A673 (cell line): Measurements from ENCODE around the gene NUBPL. TPM values are rescaled to one million over a fixed set of nuclear protein-coding genes. Genes with fewer than 3 reads are reported as not detected.

Experiments used
- BruUV-seq: library from RNA; stranded (reverse); fragments of 400-500 nt; replicated peaks from 2 replicates; lab custom pipeline; 2021; lab: Mats Ljungman, UMichigan
- CTCF ChIA-PET: fragments of 300-600 bp; sonication (Branson Sonifier 250); formaldehyde crosslinking; loops from one replicate; lab custom pipeline; 2022; ENCODE audit warnings: antibody characterized with exemption; lab: Charles Lee
- POLR2A ChIA-PET: fragments of 300-600 bp; sonication (Branson Sonifier 250); formaldehyde crosslinking; loops from one replicate; lab custom pipeline; 2022; ENCODE audit warnings: antibody characterized with exemption; ENCODE audit not compliant: low non-redundant PET; lab: Charles Lee
- DNase-seq: peaks from one replicate; pipeline ENCODE4 v3.0.0-alpha.2; 2015; ENCODE audit warnings: low spot score
- H3K27ac ChIP-seq: fragments of 200-600 bp; sonication (generic); 2 replicates; pipeline ENCODE4 v1.5.1; 2016; ENCODE audit warnings: mixed run types, low read depth, mild to moderate bottlenecking, mixed read lengths, antibody characterized with exemption, low read length; ENCODE audit not compliant: poor library complexity, severe bottlenecking
- H3K27me3 ChIP-seq: fragments of 200-600 bp; sonication (generic); replicated peaks from 2 replicates; pipeline ENCODE4 v1.6.1; 2017; ENCODE audit warnings: mixed run types, low read depth, mild to moderate bottlenecking, mixed read lengths, antibody characterized with exemption, low read length; ENCODE audit not compliant: insufficient read depth, poor library complexity
- H3K36me3 ChIP-seq: fragments of 200-600 bp; sonication (generic); 2 replicates; pipeline ENCODE4 v1.6.1; 2016; ENCODE audit warnings: mixed run types, mild to moderate bottlenecking, mixed read lengths, antibody characterized with exemption, low read length; ENCODE audit not compliant: insufficient read depth, poor library complexity, severe bottlenecking
- H3K4me1 ChIP-seq: fragments of 200-600 bp; sonication (generic); 2 replicates; pipeline ENCODE4 v1.6.1; 2017; ENCODE audit warnings: mixed run types, mild to moderate bottlenecking, mixed read lengths, antibody characterized with exemption, low read length; ENCODE audit not compliant: insufficient read depth, poor library complexity, severe bottlenecking
- H3K4me3 ChIP-seq: fragments of 200-600 bp; sonication (generic); 2 replicates; pipeline ENCODE4 v1.5.1; 2016; ENCODE audit warnings: low read depth, mixed run types, mild to moderate bottlenecking, mixed read lengths, low read length; ENCODE audit not compliant: poor library complexity, severe bottlenecking
- H3K9me3 ChIP-seq: fragments of 200-600 bp; sonication (generic); 2 replicates; pipeline ENCODE4 v1.6.1; 2016; ENCODE audit warnings: mixed run types, low read depth, mild to moderate bottlenecking, mixed read lengths, antibody characterized with exemption, low read length; ENCODE audit not compliant: poor library complexity, severe bottlenecking
- CTCF ChIP-seq: fragments of 300-800, 200-600 bp; sonication (generic); conservative IDR thresholded peaks from 2 replicates; pipeline ENCODE4 v1.5.1; 2017; ENCODE audit warnings: low read depth, mild to moderate bottlenecking, antibody characterized with exemption, low read length, moderate library complexity, mixed read lengths
- EZH2 ChIP-seq: fragments of 200-600 bp; sonication (generic); IDR thresholded peaks from 2 replicates; pipeline ENCODE4 v1.6.1; 2017; ENCODE audit warnings: borderline replicate concordance, low read depth, mild to moderate bottlenecking, mixed read lengths, antibody characterized with exemption, low read length; ENCODE audit not compliant: poor library complexity, severe bottlenecking
- intact Hi-C: fragments of 100-400 bp; cut with micrococcal nuclease; formaldehyde crosslinking; loops from one replicate; pipeline ENCODE4 v1.10.0; 2022; ENCODE audit not compliant: unreplicated experiment
- total RNA-seq: library from RNA; stranded (reverse); gene quantifications from 2 replicates; pipeline ENCODE4 v1.2.3, GENCODE V29; 2021

The NUBPL gene
- total RNA-seq, 1 experiment from 2014 or later = 15.5 TPM

GRCh38 chr14:31592122-31592521 lies 30.9 kb downstream of the NUBPL start:
- ChIA-PET POLR2A (interaction anchor here (0.5 kb wide), 1 partner anchor 47 kb away, joined by 3 read pairs; no protein-coding TSS in a partner anchor), CTCF (no interaction called here)
- no TSS peak for BruUV-seq
- TF ChIP-seq EZH2 = no peak
- no peak for TF ChIP-seq CTCF
- no peak for DNase-seq
- no peak overlapping the region for H3K27ac ChIP-seq
- no peaks in the 10 kb centered on the region for H3K36me3 ChIP-seq
- no peaks in the 10 kb centered on the region for H3K4me1 ChIP-seq
- no peaks in the 10 kb centered on the region for H3K9me3 ChIP-seq
- H3K4me3 ChIP-seq = no peak overlapping the region
- no peaks in the 10 kb centered on the region for H3K27me3 ChIP-seq
- intact Hi-C loops = no loop called here

- intact Hi-C loops = no loop called here
- Histone ChIP-seq H3K36me3 (no peaks in the 10 kb centered on the region), H3K27me3 (no peaks in the 10 kb centered on the region), H3K4me3 (no peak overlapping the region), H3K27ac (no peak overlapping the region), H3K4me1 (no peaks in the 10 kb centered on the region), H3K9me3 (no peaks in the 10 kb centered on the region)
- TF ChIP-seq EZH2 = no peak
- TF ChIP-seq CTCF = no peak
- no peak for DNase-seq
- CTCF ChIA-PET = no interaction called here
- no TSS peak for BruUV-seq
- POLR2A ChIA-PET = no interaction called here
These were observed 31.4 kb downstream of the NUBPL start for GRCh38 chr14:31592631-31593030.

- DNase-seq = no peak
- Histone ChIP-seq H3K36me3 (no peaks in the 10 kb centered on the region), H3K27ac (no peak overlapping the region), H3K9me3 (no peaks in the 10 kb centered on the region), H3K27me3 (no peaks in the 10 kb centered on the region), H3K4me1 (no peaks in the 10 kb centered on the region), H3K4me3 (no peak overlapping the region)
- ChIA-PET POLR2A (no interaction called here), CTCF (interaction anchor here (0.7 kb wide), 1 partner anchor 224 kb away, joined by 3 read pairs; no protein-coding TSS in a partner anchor)
- BruUV-seq = no TSS peak
- intact Hi-C loops = no loop called here
- TF ChIP-seq CTCF = no peak
- no peak for TF ChIP-seq EZH2
These were observed 35.3 kb downstream of the NUBPL start for GRCh38 chr14:31596342-31597095.
